Thoracic aorta (tissue), 2 donors: ENCODE data around the gene ACTR8. TPM values are rescaled to one million over a fixed set of nuclear protein-coding genes. Genes with fewer than 3 reads are reported as not detected.

ENCODE experiments used
- ATAC-seq: fragments of 150-250 bp; one replicate; pipeline ENCODE4 v1.8.0; 2017; ENCODE audit warnings: low read depth; ENCODE audit not compliant: insufficient number of reproducible peaks, low FRiP score
- DNase-seq: peaks from one replicate; pipeline ENCODE4 v3.0.0-alpha.2; 2020; ENCODE audit warnings: low spot score
- H3K27ac ChIP-seq, 2 donors: fragments of 200-600 bp; sonication (generic); 1 replicate in 1 of 2; 2 replicates in 1 of 2; pipeline ENCODE4 v1.5.1; 2016; ENCODE audit warnings: mild to moderate bottlenecking in 2 of 2, moderate library complexity in 2 of 2
- H3K27me3 ChIP-seq: fragments of 200-600 bp; sonication (generic); replicated peaks from 2 replicates; pipeline ENCODE4 v1.6.0; 2016; ENCODE audit warnings: mild to moderate bottlenecking; ENCODE audit not compliant: insufficient read depth
- H3K36me3 ChIP-seq: fragments of 200-600 bp; sonication (generic); one replicate; pipeline ENCODE4 v1.5.1; 2016
- H3K4me1 ChIP-seq, 2 donors: fragments of 200-600 bp; sonication (generic); 1 replicate in 1 of 2; 2 replicates in 1 of 2; pipeline versions ENCODE4 v1.5.1 to v1.6.0; 2016; ENCODE audit warnings: low read depth in 2 of 2, mild to moderate bottlenecking in 1 of 2; ENCODE audit not compliant: control insufficient read depth in 1 of 2
- H3K4me3 ChIP-seq: fragments of 200-600 bp; sonication (generic); 2 replicates; pipeline ENCODE4 v1.5.1; 2016; ENCODE audit warnings: mild to moderate bottlenecking
- H3K9me3 ChIP-seq: fragments of 200-600 bp; sonication (generic); 2 replicates; pipeline ENCODE4 v1.5.1; 2016
- CTCF ChIP-seq: fragments of 200-600 bp; sonication (generic); IDR thresholded peaks from one replicate; pipeline ENCODE4 v1.5.1; 2019; ENCODE audit warnings: antibody characterized with exemption
- total RNA-seq, 2 donors: library from RNA; depleted of rRNA; stranded (reverse); fragments of >200 nt; gene quantifications; one replicate each; pipeline versions ENCODE4 v1.1.0 to v1.2.3, GENCODE V29; 2016

Gene ACTR8
- total RNA-seq, 2 donors from 2014 or later = 13.1 to 22.8 TPM

- Histone ChIP-seq H3K4me1 (peaks cover 13 to 21% of the 10 kb centered on the region in 2 donors), H3K36me3 (no peaks in the 10 kb centered on the region), H3K27me3 (no peaks in the 10 kb centered on the region), H3K9me3 (no peaks in the 10 kb centered on the region), H3K27ac (peak within 1 kb of the TSS; percentile 90 to 92), H3K4me3 (peak within 1 kb of the TSS; percentile 90)
- ATAC-seq = peak; percentile 97
- DNase-seq = peak; percentile 98
- TF ChIP-seq CTCF = no peak
Observed at GRCh38 chr3:53891497-53892285, 9.7 kb upstream of the ACTR8 start, which contains the start of gene SELENOK. Gene SELENOK, minus strand, starts transcription at chr3:53891859.

GRCh38 chr3:53890726-53891475 lies 8.9 kb upstream of the ACTR8 start:
- peak overlapping the region; percentile 90 for H3K4me3 ChIP-seq
- H3K36me3 ChIP-seq = peaks cover 2% of the 10 kb centered on the region
- peak overlapping the region; percentile 90 to 92 for H3K27ac ChIP-seq
- H3K9me3 ChIP-seq = no peaks in the 10 kb centered on the region
- H3K4me1 ChIP-seq = peaks cover 13 to 21% of the 10 kb centered on the region in 2 donors
- DNase-seq (no peak), ATAC-seq (no peak)
- H3K27me3 ChIP-seq = no peaks in the 10 kb centered on the region
- TF ChIP-seq CTCF = no peak

GRCh38 chr3:53888232-53888631 lies 6.3 kb upstream of the ACTR8 start:
- H3K27me3 ChIP-seq = no peaks in the 10 kb centered on the region
- H3K4me3 ChIP-seq = no peak overlapping the region
- ATAC-seq (no peak), DNase-seq (no peak)
- peaks cover 11% of the 10 kb centered on the region for H3K36me3 ChIP-seq
- H3K9me3 ChIP-seq = no peaks in the 10 kb centered on the region
- H3K4me1 ChIP-seq = peaks cover 13 to 21% of the 10 kb centered on the region in 2 donors
- TF ChIP-seq CTCF = no peak
- H3K27ac ChIP-seq = no peak overlapping the region

- H3K36me3 ChIP-seq = peaks cover 11% of the 10 kb centered on the region
- no peak overlapping the region for H3K4me3 ChIP-seq
- H3K27ac ChIP-seq = no peak overlapping the region
- H3K27me3 ChIP-seq = no peaks in the 10 kb centered on the region
- peaks cover 13 to 21% of the 10 kb centered on the region in 2 donors for H3K4me1 ChIP-seq
- TF ChIP-seq CTCF = no peak
- no peak for ATAC-seq
- no peaks in the 10 kb centered on the region for H3K9me3 ChIP-seq
- no peak for DNase-seq
Observed at GRCh38 chr3:53887446-53887845, 5.5 kb upstream of the ACTR8 start.

- no peak for ATAC-seq
- H3K4me3 ChIP-seq = no peak overlapping the region
- H3K36me3 ChIP-seq = peaks cover 11% of the 10 kb centered on the region
- peaks cover 15 to 26% of the 10 kb centered on the region in 2 donors for H3K4me1 ChIP-seq
- no peak overlapping the region for H3K27ac ChIP-seq
- no peak for TF ChIP-seq CTCF
- H3K27me3 ChIP-seq = no peaks in the 10 kb centered on the region
- no peak for DNase-seq
- no peaks in the 10 kb centered on the region for H3K9me3 ChIP-seq
Observed at GRCh38 chr3:53885239-53885638, 3.3 kb upstream of the ACTR8 start.
